ENCODE measurements around the gene MARCHF10.

DNA sequence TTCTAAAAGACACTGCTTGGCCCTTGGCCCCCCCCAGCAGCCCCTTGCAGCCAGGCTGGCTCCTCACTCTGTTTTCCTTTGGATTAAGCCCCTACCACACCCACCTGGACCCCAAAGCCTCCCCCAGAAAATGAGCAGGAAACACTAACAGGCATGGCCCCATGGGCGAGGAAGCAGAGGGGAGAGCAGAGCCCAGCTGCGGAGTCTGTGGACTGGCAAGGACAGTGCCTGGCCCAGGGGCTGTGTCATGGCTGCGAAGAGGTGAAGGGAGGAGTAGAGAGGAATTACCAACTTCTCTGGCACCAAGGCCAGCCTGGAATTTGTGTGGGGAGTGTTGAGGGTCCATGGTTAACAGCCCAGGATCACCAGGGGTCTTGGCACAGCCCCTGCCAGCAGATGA, 133.3 kb downstream of the MARCHF10 start:
- TF ChIP-seq CTCF (IDR thresholded peaks at IDR 0.05 in 2 of 3, conservative IDR thresholded peaks at IDR 0.05 in 1 of 3; ENCODE audit: borderline replicate concordance in 1 of 3, insufficient read depth in 1 of 3, low read depth in 2 of 3, low read length in 2 of 3) (no peak), JUND (IDR thresholded peaks at IDR 0.05) (no peak)
